IPS-NIHi7 (cell line): ENCODE results near the gene ATPAF2.
"Not testable (repeated sequence)": the region's sequence is repeated elsewhere in the genome, so short reads cannot be mapped to it uniquely, and the experiment has no call there.

Experiments used
- DNase-seq: peaks from one replicate; pipeline ENCODE4 v3.0.0; 2012; ENCODE audit warnings: mixed read lengths; ENCODE audit errors: extremely low spot score

The ATPAF2 gene

GRCh38 chr17:18009609-18010420, 29.2 kb downstream of the ATPAF2 start:
- DNase-seq = no peak

- DNase-seq = no peak
These were observed 30.3 kb downstream of the ATPAF2 start for GRCh38 chr17:18008496-18009268.

GRCh38 chr17:18006495-18007239, 32.3 kb downstream of the ATPAF2 start:
- peak; percentile 86 for DNase-seq

GRCh38 chr17:18005496-18005895, 33.5 kb downstream of the ATPAF2 start:
- DNase-seq = no peak

GRCh38 chr17:18004884-18005305, 34.1 kb downstream of the ATPAF2 start:
- peak; percentile 67 for DNase-seq

- DNase-seq = no peak
These were observed 34.6 kb downstream of the ATPAF2 start for GRCh38 chr17:18004345-18004744.

DNA sequence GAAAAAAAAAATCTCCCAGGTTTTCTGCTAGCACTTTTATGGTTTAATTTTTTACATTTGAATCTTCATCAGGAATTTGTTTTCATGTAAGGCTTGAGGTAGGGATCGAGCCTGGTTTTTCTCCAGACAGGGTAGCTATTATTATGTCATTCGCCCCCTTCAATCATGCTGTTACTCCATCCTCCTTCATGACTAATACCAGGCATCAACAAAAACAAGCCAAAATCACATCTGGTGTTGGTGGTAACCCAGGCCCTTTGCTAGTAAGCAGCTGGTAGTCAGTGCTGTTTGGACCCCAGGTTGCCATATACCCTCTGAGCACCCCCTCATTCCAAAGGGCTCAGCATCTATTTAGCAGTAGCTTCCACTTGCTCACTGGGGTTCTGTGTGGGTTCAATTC, 36.8 kb downstream of the ATPAF2 start:
- no peak for DNase-seq

DNA sequence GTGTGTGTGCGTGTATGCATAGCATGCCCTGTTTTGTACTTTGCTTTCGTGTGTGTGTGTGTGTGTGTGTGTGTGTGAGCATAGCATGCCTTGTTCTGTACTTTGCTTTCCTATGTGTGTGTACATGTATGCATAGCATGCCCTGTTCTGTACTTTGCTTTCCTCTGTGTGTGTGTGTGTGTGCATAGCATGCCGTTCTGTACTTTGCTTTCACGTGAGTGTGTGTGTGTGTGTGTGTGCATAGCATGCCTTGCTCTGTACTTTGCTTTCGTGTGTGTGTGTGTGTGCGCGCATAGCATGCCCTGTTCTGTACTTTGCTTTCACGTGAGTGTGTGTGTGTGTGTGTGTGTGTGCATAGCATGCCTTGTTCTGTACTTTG, 38.9 kb downstream of the ATPAF2 start:
- DNase-seq = no peak

DNA sequence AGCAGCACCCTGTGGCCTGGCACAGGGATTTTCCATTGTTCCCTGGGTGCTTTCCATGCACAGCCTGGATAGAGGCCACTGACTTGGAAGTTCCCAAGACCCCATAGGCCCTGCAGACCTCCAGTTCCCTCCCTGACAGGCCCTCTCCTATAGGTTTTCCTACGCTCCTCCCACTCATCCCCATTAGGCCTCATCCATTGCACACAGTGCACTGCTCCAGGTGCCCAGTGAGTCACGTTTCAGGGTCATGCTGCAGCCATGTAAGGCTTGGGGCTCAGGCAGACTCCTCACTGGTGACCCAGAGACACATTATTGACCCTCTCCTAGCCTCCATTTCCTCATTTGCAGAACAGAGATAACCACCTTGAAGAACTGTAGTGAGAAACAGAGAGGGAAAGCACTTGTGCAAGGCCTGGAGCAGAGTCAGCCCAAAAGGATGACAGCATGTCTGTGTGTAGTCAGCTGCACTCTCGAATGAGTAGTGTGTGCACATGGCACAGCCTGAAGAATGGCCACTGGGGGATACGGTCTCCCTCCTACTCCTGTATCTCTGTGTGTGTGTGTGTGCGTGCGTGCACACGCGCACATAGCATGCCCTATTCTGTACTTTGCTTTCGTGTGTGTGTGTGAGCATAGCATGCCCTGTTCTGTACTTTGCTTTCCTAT, 39.5 kb downstream of the ATPAF2 start:
- no peak for DNase-seq

- DNase-seq = no peak
These were observed 40.0 kb downstream of the ATPAF2 start for GRCh38 chr17:17998934-17999333.

GRCh38 chr17:17995887-17996286, 43.1 kb downstream of the ATPAF2 start:
- DNase-seq = not testable (repeated sequence)

- peak; percentile 85 for DNase-seq
These were observed 44.5 kb downstream of the ATPAF2 start for GRCh38 chr17:17994271-17995069.

DNA sequence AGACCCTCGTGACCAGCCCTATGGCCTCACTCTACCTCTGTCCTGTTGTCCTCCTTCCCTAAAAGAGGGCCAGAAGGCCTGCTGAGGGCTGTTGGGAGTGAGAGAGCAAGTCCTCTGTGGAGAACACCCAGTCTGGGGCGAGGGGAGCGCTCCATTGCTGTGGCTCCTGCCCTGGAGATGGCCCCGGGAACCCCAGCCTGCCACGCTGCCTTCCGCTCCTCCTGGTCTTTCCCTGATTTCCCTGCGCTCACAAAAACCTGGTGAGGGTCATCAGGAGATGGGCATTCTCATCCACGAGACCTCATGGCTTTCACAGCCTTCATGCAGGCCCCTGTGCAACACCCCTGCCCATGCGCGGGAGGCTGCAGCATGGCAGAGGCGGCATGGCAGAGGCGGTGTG, 45.1 kb downstream of the ATPAF2 start:
- no peak for DNase-seq

DNA sequence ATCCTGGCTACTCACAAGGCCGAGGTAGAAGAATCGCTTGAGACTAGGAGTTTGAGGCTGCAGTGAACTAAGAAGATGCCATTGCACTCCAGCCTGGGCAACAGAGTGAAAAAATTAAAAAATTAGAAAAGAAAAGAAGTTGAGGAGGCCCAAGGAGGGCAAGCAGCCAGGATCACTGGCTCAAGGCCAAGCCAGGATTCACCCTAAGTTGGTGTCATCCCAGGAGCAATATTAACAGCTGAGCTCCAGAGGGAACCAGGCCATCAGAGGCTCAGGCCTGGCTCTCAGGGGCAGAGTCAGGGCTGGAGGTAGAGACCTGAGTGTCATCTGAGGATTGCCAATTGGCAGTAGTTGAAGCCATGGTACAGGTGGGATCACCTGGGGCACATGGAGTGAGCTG, 45.6 kb downstream of the ATPAF2 start:
- DNase-seq = no peak

GRCh38 chr17:17990282-17990681, 48.7 kb downstream of the ATPAF2 start:
- no peak for DNase-seq

GRCh38 chr17:17989618-17990017, 49.4 kb downstream of the ATPAF2 start:
- no peak for DNase-seq

- DNase-seq = no peak
These were observed 49.9 kb downstream of the ATPAF2 start for GRCh38 chr17:17989081-17989480.

DNA sequence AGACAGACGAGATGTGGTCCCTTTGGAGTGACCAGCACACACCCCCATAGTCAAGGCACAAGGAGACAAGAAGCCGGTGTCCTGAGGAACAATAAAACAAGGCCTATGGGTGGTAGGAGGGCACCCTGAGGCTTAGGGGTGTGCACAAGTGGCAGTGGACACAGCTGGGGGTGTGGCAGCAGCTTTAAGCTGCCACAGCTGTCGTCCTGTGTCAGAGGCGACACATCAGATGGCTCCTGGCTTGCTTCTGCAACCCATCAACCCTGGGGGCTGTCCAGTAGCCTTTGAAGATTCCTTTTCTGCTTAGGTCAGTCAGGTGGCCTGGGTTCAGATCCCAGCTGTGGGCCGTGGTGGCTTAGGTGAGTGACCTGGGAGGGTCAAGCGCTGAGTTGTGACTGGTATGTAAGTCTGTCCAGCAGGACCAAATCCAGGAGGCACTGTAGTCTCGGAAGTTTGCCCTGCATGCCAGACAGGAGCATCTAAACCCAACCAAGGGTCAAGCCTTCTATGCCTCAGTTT, 50.5 kb downstream of the ATPAF2 start:
- DNase-seq = no peak

GRCh38 chr17:17987901-17988300, 51.1 kb downstream of the ATPAF2 start:
- no peak for DNase-seq

GRCh38 chr17:17987187-17987896, 51.6 kb downstream of the ATPAF2 start:
- DNase-seq = no peak
